ENCODE data around the gene TBC1D4.

Gene TBC1D4

GRCh38 chr13:75482070-75482819 is at the start of gene TBC1D4:
TBC1D4 (minus strand) TSS chr13:75482169; CDS start chr13:75481767, 402 bp downstream.
- DNase-seq, result peak; percentile 99

- DNase-seq, result no peak
Observed at GRCh38 chr13:75530549-75530961, 48.6 kb upstream of the TBC1D4 start.

GRCh38 chr13:75521956-75522355 is 40.0 kb upstream of the TBC1D4 start:
- DNase-seq, result no peak

- no peak for DNase-seq
Observed at GRCh38 chr13:75518439-75519088, 36.6 kb upstream of the TBC1D4 start.

GRCh38 chr13:75514080-75514995 is 32.4 kb upstream of the TBC1D4 start:
- DNase-seq, result no peak

GRCh38 chr13:75513271-75513670 is 31.3 kb upstream of the TBC1D4 start:
- DNase-seq, result no peak

GRCh38 chr13:75512253-75512652 is 30.3 kb upstream of the TBC1D4 start:
- no peak for DNase-seq

GRCh38 chr13:75511051-75511625 is 29.2 kb upstream of the TBC1D4 start:
- DNase-seq, result no peak

GRCh38 chr13:75508002-75508548 is 26.1 kb upstream of the TBC1D4 start:
- DNase-seq, result no peak

GRCh38 chr13:75507027-75508001 is 25.3 kb upstream of the TBC1D4 start:
- peak; percentile 40 for DNase-seq

- no peak for DNase-seq
Observed at GRCh38 chr13:75506018-75506417, 24.0 kb upstream of the TBC1D4 start.

- no peak for DNase-seq
Observed at GRCh38 chr13:75505327-75505726, 23.4 kb upstream of the TBC1D4 start.

GRCh38 chr13:75495938-75496337 is 14.0 kb upstream of the TBC1D4 start:
- DNase-seq, result no peak

- DNase-seq, result no peak
Observed at GRCh38 chr13:75494491-75494890, 12.5 kb upstream of the TBC1D4 start.

GRCh38 chr13:75493156-75493555 is 11.2 kb upstream of the TBC1D4 start:
- no peak for DNase-seq

- no peak for DNase-seq
Observed at GRCh38 chr13:75492389-75492788, 10.4 kb upstream of the TBC1D4 start.

- no peak for DNase-seq
Observed at GRCh38 chr13:75491376-75491775, 9.4 kb upstream of the TBC1D4 start.

GRCh38 chr13:75489502-75490263 is 7.7 kb upstream of the TBC1D4 start:
- DNase-seq, result no peak

- no peak for DNase-seq
Observed at GRCh38 chr13:75486146-75487062, 4.4 kb upstream of the TBC1D4 start.
